PC-9 (cell line): Measurements from ENCODE around the gene ARMC9.

ENCODE experiments used
- EZH2 ChIP-seq: fragments of 200-600 bp; sonication (generic); IDR thresholded peaks from 2 replicates; pipeline ENCODE4 v1.8.0; 2017; ENCODE audit warnings: antibody characterized with exemption, low read depth
- TF ChIP-seq, protein P1 (sequence below): fragments of 200-600 bp; sonication (generic); conservative IDR thresholded peaks from 2 replicates; pipeline ENCODE4 v1.6.1; 2017; ENCODE audit warnings: mixed run types, antibody characterized with exemption, mild to moderate bottlenecking, moderate library complexity

DNA sequence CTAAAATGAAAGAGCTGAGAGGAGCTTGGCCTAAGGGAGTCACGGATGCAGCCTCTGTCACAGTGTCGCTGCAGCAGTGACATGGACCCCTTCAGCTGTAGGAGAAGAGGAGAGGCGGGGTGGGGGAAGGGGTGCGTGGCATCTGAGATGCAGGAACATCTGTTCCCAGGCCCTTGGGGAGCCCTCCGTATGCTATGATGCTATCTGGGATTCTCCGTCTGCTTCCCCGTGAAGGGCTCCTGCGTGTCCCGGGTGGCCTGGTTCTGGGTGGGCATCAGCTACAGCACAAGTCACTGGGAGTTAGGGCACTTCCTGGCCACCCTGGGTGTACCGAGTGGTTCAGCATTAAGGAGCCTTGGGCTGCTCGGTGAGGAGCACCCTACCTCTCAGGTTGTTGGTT lies 161.5 kb downstream of the ARMC9 start:
- TF ChIP-seq, protein P1, sequence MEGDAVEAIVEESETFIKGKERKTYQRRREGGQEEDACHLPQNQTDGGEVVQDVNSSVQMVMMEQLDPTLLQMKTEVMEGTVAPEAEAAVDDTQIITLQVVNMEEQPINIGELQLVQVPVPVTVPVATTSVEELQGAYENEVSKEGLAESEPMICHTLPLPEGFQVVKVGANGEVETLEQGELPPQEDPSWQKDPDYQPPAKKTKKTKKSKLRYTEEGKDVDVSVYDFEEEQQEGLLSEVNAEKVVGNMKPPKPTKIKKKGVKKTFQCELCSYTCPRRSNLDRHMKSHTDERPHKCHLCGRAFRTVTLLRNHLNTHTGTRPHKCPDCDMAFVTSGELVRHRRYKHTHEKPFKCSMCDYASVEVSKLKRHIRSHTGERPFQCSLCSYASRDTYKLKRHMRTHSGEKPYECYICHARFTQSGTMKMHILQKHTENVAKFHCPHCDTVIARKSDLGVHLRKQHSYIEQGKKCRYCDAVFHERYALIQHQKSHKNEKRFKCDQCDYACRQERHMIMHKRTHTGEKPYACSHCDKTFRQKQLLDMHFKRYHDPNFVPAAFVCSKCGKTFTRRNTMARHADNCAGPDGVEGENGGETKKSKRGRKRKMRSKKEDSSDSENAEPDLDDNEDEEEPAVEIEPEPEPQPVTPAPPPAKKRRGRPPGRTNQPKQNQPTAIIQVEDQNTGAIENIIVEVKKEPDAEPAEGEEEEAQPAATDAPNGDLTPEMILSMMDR, result no peak
- TF ChIP-seq EZH2, result no peak
